Mucosa of stomach (tissue), 1 donor: ENCODE data around the gene NAALADL1.

Experiments used
- H3K27me3 ChIP-seq: one replicate; pipeline ENCODE4 v1.7.0; 2013; ENCODE audit warnings: mild to moderate bottlenecking, low read length; ENCODE audit not compliant: control insufficient read depth, insufficient read depth
- H3K36me3 ChIP-seq: one replicate; pipeline ENCODE4 v1.7.0; 2013; ENCODE audit warnings: low read length; ENCODE audit not compliant: control insufficient read depth, insufficient read depth
- H3K4me1 ChIP-seq: one replicate; pipeline ENCODE4 v1.7.0; 2013; ENCODE audit warnings: mild to moderate bottlenecking, low read length; ENCODE audit not compliant: control insufficient read depth, insufficient read depth
- H3K4me3 ChIP-seq: one replicate; pipeline ENCODE4 v1.7.0; 2013; ENCODE audit warnings: low read length
- H3K9ac ChIP-seq: one replicate; pipeline ENCODE4 v1.7.0; 2013; ENCODE audit warnings: mild to moderate bottlenecking, low read length, moderate library complexity
- H3K9me3 ChIP-seq: one replicate; pipeline ENCODE4 v1.7.0; 2013; ENCODE audit warnings: mild to moderate bottlenecking, low read length, moderate library complexity; ENCODE audit not compliant: control insufficient read depth
- donor health status: Pancreatic carcinoma.

Gene NAALADL1

DNA sequence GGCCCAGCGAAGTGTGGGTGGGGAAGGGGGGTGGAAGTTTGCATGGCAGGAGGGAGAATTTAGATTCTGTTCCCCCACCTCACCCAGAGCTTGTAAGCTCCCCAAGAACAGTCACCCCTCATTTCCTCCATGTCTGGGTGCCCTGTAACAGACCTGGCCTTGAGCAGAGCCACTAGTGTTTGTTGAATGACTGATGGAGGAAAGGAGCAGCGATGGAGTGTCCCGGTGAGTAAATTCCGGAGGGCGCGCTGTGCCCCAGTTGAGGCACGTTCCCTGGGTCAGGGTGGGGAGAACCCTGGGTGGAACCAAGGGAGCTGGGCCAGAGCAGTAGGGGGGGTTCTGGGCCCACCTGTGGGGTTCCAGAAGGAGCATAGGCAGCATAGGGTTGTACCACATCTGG, 827 bp downstream of the NAALADL1 start:
- Histone ChIP-seq H3K27me3 (peaks cover 3% of the 10 kb centered on the region), H3K9ac (no peak overlapping the region), H3K9me3 (no peaks in the 10 kb centered on the region), H3K4me3 (no peak overlapping the region), H3K36me3 (no peaks in the 10 kb centered on the region), H3K4me1 (no peaks in the 10 kb centered on the region)

DNA sequence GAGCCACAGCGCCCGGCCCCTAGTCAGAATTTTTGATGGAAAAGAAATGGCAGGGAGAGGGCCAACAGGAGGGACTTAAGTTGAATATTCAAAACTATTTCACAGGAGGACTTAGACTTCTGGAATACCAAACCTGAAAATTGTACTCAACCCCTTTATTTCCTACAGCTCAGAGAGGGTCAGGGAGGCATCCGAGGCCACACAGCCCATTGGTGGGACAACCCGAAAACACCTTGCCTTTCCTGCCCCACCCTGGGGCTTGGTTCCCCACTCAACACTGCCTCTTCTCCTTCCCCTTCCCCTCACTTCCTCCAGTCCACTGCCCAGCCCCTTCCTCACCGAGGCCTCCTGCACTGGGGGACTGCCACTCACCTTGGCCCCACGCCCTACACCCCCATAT, 1.4 kb downstream of the NAALADL1 start:
- Histone ChIP-seq H3K4me3 (no peak overlapping the region), H3K36me3 (no peaks in the 10 kb centered on the region), H3K9ac (no peak overlapping the region), H3K9me3 (no peaks in the 10 kb centered on the region), H3K4me1 (no peaks in the 10 kb centered on the region), H3K27me3 (peaks cover 3% of the 10 kb centered on the region)

DNA sequence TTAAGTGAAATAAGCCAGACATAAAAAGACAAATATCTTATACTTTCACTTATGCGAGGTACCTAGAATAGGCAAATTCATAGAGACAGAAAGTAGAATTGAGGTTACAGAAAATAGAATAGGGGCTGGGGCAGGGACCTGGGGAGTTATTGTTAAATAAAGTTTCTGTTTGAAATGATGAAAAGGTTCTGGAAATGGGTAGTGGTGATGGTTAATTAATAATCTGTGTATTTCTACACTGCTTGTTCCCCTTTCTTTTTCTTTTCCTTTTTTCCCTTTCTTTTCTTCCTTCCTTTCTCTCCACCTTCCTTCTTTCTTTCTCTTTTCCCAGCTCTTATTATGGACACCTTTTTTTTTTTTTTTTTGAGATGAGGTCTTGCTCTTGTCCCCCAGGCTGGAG, 2.8 kb downstream of the NAALADL1 start:
- H3K27me3 ChIP-seq: peaks cover 3% of the 10 kb centered on the region
- no peaks in the 10 kb centered on the region for H3K9me3 ChIP-seq
- H3K4me3 ChIP-seq: no peak overlapping the region
- H3K9ac ChIP-seq: no peak overlapping the region
- H3K36me3 ChIP-seq: no peaks in the 10 kb centered on the region
- H3K4me1 ChIP-seq: no peaks in the 10 kb centered on the region

DNA sequence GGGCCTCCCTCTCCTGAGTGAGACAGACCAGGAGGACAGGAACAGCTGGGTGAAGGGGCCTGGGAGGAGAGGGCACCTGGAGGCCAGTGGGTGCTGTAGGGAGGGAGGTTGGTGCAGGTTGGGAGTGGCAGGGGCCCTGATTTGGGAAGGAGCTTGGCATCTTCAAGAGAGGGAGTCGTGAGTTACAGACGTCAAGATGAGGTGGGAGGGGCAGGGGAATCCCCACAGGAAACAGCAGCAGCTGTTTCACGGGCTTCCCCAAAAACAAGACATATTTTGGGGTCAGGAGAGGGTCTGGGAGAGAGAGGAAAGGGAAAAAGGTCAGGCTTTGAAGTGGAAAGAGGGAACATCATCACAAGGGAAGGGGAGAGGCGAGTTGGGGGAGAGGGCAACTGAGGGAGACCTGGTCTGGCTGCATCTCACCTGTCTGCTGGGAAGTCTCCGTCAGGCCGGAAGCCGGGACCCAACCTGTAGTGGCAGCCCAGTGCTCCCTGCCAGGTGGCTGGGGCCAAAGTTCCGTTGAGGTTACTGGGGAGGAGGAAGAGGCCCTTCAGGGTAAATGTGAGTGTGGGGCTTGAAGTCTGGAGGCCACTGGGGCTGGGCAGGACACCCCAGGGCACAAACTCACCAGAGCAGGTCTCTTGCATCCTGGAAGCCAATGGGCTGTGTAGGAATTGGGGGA, 4.4 kb downstream of the NAALADL1 start:
- no peaks in the 10 kb centered on the region for H3K36me3 ChIP-seq
- no peak overlapping the region for H3K4me3 ChIP-seq
- no peaks in the 10 kb centered on the region for H3K9me3 ChIP-seq
- no peak overlapping the region for H3K9ac ChIP-seq
- H3K27me3 ChIP-seq: peaks cover 3% of the 10 kb centered on the region
- no peaks in the 10 kb centered on the region for H3K4me1 ChIP-seq

DNA sequence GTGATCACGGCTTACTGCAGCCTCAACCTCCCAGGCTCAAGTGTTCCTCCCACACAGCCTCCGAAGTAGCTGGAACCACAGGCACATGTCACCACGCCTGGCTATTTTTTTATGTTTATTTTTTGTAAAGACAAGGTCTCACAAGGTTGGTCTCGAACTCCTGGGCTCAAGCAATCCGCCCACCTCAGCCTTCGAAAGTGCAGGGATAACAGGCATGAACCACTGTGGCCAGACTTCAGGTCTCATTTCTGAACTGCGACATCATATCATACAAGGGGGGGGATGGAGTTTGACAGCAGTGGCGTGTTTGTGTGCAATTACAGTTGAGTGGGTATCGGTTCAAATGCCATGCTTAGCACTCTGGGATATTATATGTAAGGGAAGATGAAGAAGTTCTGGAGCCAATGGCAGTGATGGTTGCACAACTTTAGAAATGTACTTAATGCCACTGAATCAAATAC, 6.9 kb downstream of the NAALADL1 start:
- H3K9ac ChIP-seq: no peak overlapping the region
- no peak overlapping the region for H3K4me3 ChIP-seq
- no peaks in the 10 kb centered on the region for H3K36me3 ChIP-seq
- no peaks in the 10 kb centered on the region for H3K27me3 ChIP-seq
- H3K9me3 ChIP-seq: no peaks in the 10 kb centered on the region
- peaks cover 11% of the 10 kb centered on the region for H3K4me1 ChIP-seq

DNA sequence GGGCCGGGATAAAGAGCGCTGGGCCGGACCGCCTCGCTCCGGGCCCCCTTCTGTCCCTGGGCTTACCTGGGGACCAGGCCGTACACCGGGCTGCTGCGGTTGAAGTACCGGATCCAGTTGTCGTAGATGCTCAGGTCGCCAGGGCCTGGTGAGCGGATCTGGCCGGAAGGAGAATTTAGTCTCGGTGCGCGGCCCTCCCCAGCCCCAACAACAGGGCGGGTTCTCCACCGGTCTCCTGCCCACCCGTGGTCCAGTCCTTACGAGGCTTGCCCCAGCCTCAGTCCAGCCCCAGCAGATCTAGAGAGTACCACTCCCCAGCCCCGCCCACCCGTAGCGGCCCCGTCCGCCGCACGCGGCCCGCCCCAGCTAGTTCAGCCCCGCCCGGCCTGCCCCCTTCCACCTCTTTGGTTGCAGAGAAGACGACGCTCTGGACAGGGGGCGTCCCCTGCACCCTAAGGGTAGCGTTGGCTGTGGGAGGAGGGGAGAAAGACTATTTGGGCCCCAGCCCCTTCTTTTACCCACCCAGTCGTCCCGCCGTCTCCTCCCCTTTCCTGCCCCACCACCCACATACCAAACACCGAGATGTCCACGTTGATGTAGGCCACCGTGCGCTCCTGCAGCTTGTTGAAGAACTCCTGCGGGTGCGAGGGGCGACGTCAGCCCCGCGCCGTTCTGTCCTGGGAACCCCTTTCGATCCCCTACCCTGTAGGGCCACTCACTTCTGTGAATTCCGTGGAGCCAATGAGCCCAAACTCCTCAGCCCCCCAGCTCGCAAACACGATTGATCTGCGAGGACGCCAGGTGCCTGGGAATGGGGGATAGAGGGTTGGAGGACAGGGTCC, 10.6 kb downstream of the NAALADL1 start:
- peaks cover 11% of the 10 kb centered on the region for H3K4me1 ChIP-seq
- peak overlapping the region; percentile 45 for H3K9ac ChIP-seq
- H3K36me3 ChIP-seq: peaks cover 6% of the 10 kb centered on the region
- no peaks in the 10 kb centered on the region for H3K27me3 ChIP-seq
- no peaks in the 10 kb centered on the region for H3K9me3 ChIP-seq
- H3K4me3 ChIP-seq: no peak overlapping the region

DNA sequence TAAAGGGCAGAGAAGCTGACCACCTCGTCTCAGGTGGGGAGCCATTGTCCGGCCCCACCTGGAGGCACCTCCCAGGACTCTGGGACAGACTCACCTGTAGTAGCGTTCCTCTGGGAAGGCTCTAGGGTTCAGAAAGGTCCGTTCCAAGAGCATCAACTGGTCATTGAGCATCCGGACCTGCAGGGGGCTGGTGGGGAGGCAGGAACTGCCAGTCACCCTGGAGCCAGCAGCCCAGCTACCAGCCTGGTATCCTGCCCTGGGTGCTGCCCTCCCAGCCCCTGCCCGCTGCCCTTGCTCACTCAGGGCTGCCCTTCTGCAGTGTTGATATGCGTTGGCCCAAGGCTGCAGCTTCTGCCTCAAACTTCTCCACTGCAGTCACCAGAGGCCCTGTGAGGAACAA, 12.6 kb downstream of the NAALADL1 start:
- Histone ChIP-seq H3K27me3 (no peaks in the 10 kb centered on the region), H3K9me3 (no peaks in the 10 kb centered on the region), H3K4me3 (no peak overlapping the region), H3K9ac (no peak overlapping the region), H3K4me1 (peaks cover 11% of the 10 kb centered on the region), H3K36me3 (peaks cover 6% of the 10 kb centered on the region)

DNA sequence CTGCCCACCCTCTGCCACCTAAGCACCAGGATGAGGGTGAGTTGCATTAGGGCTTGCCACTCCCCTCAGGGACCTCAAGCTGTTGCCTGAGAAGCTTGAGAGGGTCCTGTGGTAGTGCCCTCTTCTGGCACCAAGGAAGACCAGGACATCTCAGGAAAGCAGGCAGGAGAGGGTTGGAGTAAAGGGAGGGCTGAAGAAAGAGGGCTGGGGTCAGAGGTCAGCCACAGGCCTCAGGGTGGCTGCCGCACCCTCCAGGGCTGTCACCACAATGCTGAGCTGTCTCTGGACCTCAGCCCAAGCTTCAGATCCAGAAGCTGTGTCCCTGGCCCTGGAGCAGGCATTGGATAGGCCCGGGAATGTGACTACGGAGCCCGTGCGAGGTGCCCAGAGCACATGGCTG, 13.3 kb downstream of the NAALADL1 start:
- peaks cover 6% of the 10 kb centered on the region for H3K36me3 ChIP-seq
- H3K9ac ChIP-seq: no peak overlapping the region
- peaks cover 11% of the 10 kb centered on the region for H3K4me1 ChIP-seq
- H3K27me3 ChIP-seq: no peaks in the 10 kb centered on the region
- H3K9me3 ChIP-seq: no peaks in the 10 kb centered on the region
- no peak overlapping the region for H3K4me3 ChIP-seq

DNA sequence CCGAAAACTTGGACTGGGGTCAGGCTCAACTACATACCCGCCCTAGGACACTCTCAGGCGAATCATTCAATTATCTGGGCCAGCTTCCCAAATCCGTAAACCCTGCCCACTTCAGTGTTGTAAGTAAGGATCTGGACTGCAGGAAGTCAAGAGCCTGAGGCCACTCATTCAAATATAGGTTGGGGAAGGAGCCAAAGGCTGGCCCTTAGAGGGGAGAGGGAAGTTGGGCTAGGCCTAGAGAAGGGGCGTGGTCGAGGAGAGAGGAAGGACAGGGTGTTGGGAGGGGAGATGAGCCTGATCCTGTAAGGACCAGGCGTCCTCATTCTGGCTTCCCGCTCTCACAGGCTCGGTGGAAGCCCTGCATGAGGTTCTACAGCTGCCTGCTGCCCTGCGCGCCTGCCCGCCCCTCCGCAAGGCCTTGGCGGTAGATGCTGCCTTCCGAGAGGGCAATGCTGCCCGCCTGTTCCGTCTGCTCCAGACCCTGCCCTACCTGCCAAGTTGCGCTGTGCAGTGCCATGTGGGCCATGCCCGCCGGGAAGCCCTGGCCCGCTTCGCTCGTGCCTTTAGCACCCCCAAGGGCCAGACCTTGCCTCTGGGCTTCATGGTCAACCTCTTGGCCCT, 14.4 kb downstream of the NAALADL1 start:
- no peaks in the 10 kb centered on the region for H3K9me3 ChIP-seq
- H3K4me1 ChIP-seq: peaks cover 11% of the 10 kb centered on the region
- H3K27me3 ChIP-seq: no peaks in the 10 kb centered on the region
- no peak overlapping the region for H3K9ac ChIP-seq
- H3K4me3 ChIP-seq: no peak overlapping the region
- H3K36me3 ChIP-seq: peaks cover 6% of the 10 kb centered on the region

DNA sequence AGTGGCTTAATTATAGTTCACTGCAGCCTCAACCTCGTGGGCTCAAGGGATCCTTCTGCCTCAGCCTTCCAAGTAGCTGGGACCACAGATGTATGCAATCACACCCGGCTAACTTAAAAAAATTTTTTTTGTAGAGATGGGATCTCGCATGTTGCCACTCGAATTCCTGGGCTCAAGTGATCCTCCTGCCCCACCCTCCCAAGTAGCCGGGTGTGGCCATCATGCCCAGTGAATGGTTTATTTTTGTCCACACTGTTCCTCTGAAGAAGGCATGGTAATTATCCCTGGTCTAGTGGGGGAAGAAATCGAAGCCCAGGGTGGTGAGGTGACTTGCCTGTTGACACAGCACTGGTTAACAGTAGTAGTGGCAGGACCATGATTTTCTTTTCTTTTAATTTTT, 15.5 kb downstream of the NAALADL1 start:
- Histone ChIP-seq H3K27me3 (no peaks in the 10 kb centered on the region), H3K4me1 (peaks cover 6% of the 10 kb centered on the region), H3K9me3 (no peaks in the 10 kb centered on the region), H3K36me3 (peaks cover 6% of the 10 kb centered on the region), H3K9ac (no peak overlapping the region), H3K4me3 (no peak overlapping the region)

DNA sequence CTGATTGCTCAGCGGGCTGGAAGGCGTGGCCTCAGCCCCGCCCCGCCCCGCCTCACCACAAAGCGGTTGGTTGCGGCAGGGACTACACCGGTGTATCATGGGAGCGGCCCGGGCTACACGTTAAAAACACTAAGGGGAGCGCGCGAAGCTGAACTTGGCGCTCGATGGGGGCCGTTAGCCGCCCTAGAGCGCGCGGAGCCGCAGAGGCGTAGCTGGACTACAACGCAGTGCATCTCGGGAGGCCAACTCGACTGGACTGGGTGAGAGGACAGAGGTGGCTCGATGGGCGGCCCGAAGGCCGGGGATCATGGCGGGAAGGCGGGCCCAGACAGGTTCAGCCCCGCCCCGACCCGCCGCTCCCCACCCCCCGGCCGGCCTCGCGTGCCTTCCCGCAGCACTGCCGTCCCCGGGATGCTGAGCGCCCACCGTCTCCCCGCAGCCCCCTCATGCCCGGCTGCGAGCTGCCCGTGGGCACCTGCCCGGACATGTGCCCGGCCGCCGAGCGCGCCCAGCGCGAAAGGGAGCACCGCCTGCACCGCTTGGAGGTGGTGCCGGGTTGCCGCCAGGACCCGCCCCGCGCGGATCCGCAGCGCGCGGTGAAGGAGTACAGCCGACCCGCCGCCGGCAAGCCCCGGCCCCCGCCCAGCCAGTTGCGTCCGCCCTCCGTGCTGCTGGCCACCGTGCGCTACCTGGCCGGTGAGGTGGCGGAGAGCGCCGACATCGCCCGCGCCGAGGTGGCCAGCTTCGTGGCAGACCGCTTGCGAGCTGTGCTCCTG, 17.3 kb downstream of the NAALADL1 start, which contains the start of gene SAC3D1:
Gene SAC3D1 (plus strand): TSS at position 364 of the 776 bp plus-strand sequence. CDS start 83 bp downstream, at position 447.
- Histone ChIP-seq H3K9me3 (no peaks in the 10 kb centered on the region), H3K4me1 (no peaks in the 10 kb centered on the region), H3K9ac (peak within 1 kb of the TSS; percentile 65), H3K4me3 (peak within 1 kb of the TSS; percentile 71), H3K36me3 (peaks cover 6% of the 10 kb centered on the region), H3K27me3 (no peaks in the 10 kb centered on the region)
